GM23338 (cell line): Measurements from ENCODE around the gene APBA1. TPM values are rescaled to one million over a fixed set of nuclear protein-coding genes. Genes with fewer than 3 reads are reported as not detected.

ENCODE experiments used
- ATAC-seq: fragments of 200-7000 bp; cut with Tn5 transposase; 3 replicates; pipeline ENCODE4 v1.9.1; 2020
- DNase-seq: peaks from one replicate; pipeline ENCODE4 v3.0.0-alpha.2; 2015; ENCODE audit warnings: low spot score
- H2AFZ ChIP-seq: fragments of 200-600 bp; sonication (generic); 2 replicates; pipeline ENCODE4 v1.8.0; 2016; ENCODE audit warnings: antibody characterized with exemption, mild to moderate bottlenecking, moderate library complexity
- H3F3A ChIP-seq: fragments of 200-600 bp; sonication (generic); replicated peaks from 2 replicates; pipeline ENCODE4 v1.8.0; 2017; ENCODE audit warnings: antibody characterized with exemption, mixed run types, low read depth
- H3K27ac ChIP-seq: fragments of 200-600 bp; sonication (generic); 2 replicates; pipeline ENCODE4 v1.6.1; 2016; ENCODE audit warnings: low read depth
- H3K27me3 ChIP-seq: fragments of 200-600 bp; sonication (generic); 2 replicates; pipeline ENCODE4 v1.8.0; 2016; ENCODE audit warnings: mild to moderate bottlenecking, mixed run types, moderate library complexity; ENCODE audit not compliant: insufficient read depth
- H3K36me3 ChIP-seq: fragments of 200-600 bp; sonication (generic); 2 replicates; pipeline ENCODE4 v1.8.0; 2016; ENCODE audit warnings: mild to moderate bottlenecking; ENCODE audit not compliant: insufficient read depth
- H3K4me1 ChIP-seq: fragments of 200-600 bp; sonication (generic); 2 replicates; pipeline ENCODE4 v1.8.0; 2016; ENCODE audit warnings: mild to moderate bottlenecking, moderate library complexity; ENCODE audit not compliant: insufficient read depth
- H3K4me2 ChIP-seq: fragments of 200-600 bp; sonication (generic); 2 replicates; pipeline ENCODE4 v1.7.1; 2017; ENCODE audit warnings: mixed run types
- H3K4me3 ChIP-seq: fragments of 200-600 bp; sonication (generic); 2 replicates; pipeline ENCODE4 v1.6.1; 2016; ENCODE audit warnings: mixed run types
- H3K79me2 ChIP-seq: fragments of 200-600 bp; sonication (generic); replicated peaks from 2 replicates; pipeline ENCODE4 v1.8.0; 2017; ENCODE audit warnings: mild to moderate bottlenecking; ENCODE audit not compliant: insufficient read depth
- H3K9me2 ChIP-seq: fragments of 200-600 bp; sonication (generic); 2 replicates; pipeline ENCODE4 v1.8.0; 2017; ENCODE audit not compliant: insufficient read depth
- H4K20me1 ChIP-seq: fragments of 200-600 bp; sonication (generic); replicated peaks from 2 replicates; pipeline ENCODE4 v1.8.0; 2017; ENCODE audit warnings: mild to moderate bottlenecking; ENCODE audit not compliant: insufficient read depth
- H3K27ac Mint-ChIP-seq: 2 replicates; pipeline ENCODE4 v1.8.0; 2020; ENCODE audit warnings: inconsistent platforms, mild to moderate bottlenecking, moderate library complexity, mixed read lengths
- H3K27me3 Mint-ChIP-seq: 3 replicates; pipeline ENCODE4 v1.8.0; 2022; ENCODE audit warnings: low read depth, mild to moderate bottlenecking, moderate library complexity, mixed read lengths, inconsistent platforms; ENCODE audit not compliant: insufficient read depth, poor library complexity
- H3K36me3 Mint-ChIP-seq: 3 replicates; pipeline ENCODE4 v1.8.0; 2021; ENCODE audit warnings: low read depth, mild to moderate bottlenecking, inconsistent platforms, moderate library complexity, mixed read lengths
- H3K4me1 Mint-ChIP-seq: 3 replicates; pipeline ENCODE4 v1.8.0; 2020; ENCODE audit warnings: mild to moderate bottlenecking, inconsistent platforms, mixed read lengths
- H3K4me3 Mint-ChIP-seq: 3 replicates; pipeline ENCODE4 v1.8.0; 2021; ENCODE audit warnings: moderate library complexity, mild to moderate bottlenecking, inconsistent platforms, mixed read lengths
- H3K9me3 Mint-ChIP-seq: 3 replicates; pipeline ENCODE4 v1.8.0; 2020; ENCODE audit warnings: moderate library complexity, mild to moderate bottlenecking, inconsistent platforms, mixed read lengths
- EZH2 ChIP-seq: fragments of 200-600 bp; sonication (generic); IDR thresholded peaks from one replicate; pipeline ENCODE4 v1.8.0; 2017; ENCODE audit warnings: antibody characterized with exemption, mild to moderate bottlenecking, low read depth; ENCODE audit not compliant: unreplicated experiment
- polyA plus RNA-seq: library from polyadenylated mRNA; unstranded; fragments of >200 nt; fragmentation: Nextera tagmentation; extraction: Ambion mirVana; gene quantifications from 2 replicates; pipeline ENCODE4 v1.2.1, GENCODE V29; 2016
- total RNA-seq: library from RNA; depleted of rRNA; stranded (reverse); fragments of >200 nt; shearing (Covaris generic); gene quantifications from 2 replicates; pipeline ENCODE4 v1.2.3, GENCODE V29; 2014
- TF ChIP-seq, protein P1 (sequence below): fragments of 250-450 bp; sonication (Bioruptor Pico); IDR thresholded peaks from 2 replicates; pipeline ENCODE4 v1.5.0; 2020; ENCODE audit warnings: mild to moderate bottlenecking, moderate library complexity
- TF ChIP-seq, protein P2 (sequence below): IDR thresholded peaks from one replicate; pipeline ENCODE4 v1.6.1; 2018; ENCODE audit warnings: antibody characterized with exemption; ENCODE audit not compliant: unreplicated experiment

The APBA1 gene
- total and polyA plus RNA-seq, 2 experiments from 2014 or later: 0.26 to 1.0 TPM

GRCh38 chr9:69396759-69397158 is 275.4 kb downstream of the APBA1 start:
- H3K4me1 Mint-ChIP-seq: no peaks in the 10 kb centered on the region
- peaks cover 4% of the 10 kb centered on the region; the same call in 1 of the 2 replicates for H3K9me2 ChIP-seq
- H3K9me3 Mint-ChIP-seq: no peaks in the 10 kb centered on the region
- TF ChIP-seq, protein P1, sequence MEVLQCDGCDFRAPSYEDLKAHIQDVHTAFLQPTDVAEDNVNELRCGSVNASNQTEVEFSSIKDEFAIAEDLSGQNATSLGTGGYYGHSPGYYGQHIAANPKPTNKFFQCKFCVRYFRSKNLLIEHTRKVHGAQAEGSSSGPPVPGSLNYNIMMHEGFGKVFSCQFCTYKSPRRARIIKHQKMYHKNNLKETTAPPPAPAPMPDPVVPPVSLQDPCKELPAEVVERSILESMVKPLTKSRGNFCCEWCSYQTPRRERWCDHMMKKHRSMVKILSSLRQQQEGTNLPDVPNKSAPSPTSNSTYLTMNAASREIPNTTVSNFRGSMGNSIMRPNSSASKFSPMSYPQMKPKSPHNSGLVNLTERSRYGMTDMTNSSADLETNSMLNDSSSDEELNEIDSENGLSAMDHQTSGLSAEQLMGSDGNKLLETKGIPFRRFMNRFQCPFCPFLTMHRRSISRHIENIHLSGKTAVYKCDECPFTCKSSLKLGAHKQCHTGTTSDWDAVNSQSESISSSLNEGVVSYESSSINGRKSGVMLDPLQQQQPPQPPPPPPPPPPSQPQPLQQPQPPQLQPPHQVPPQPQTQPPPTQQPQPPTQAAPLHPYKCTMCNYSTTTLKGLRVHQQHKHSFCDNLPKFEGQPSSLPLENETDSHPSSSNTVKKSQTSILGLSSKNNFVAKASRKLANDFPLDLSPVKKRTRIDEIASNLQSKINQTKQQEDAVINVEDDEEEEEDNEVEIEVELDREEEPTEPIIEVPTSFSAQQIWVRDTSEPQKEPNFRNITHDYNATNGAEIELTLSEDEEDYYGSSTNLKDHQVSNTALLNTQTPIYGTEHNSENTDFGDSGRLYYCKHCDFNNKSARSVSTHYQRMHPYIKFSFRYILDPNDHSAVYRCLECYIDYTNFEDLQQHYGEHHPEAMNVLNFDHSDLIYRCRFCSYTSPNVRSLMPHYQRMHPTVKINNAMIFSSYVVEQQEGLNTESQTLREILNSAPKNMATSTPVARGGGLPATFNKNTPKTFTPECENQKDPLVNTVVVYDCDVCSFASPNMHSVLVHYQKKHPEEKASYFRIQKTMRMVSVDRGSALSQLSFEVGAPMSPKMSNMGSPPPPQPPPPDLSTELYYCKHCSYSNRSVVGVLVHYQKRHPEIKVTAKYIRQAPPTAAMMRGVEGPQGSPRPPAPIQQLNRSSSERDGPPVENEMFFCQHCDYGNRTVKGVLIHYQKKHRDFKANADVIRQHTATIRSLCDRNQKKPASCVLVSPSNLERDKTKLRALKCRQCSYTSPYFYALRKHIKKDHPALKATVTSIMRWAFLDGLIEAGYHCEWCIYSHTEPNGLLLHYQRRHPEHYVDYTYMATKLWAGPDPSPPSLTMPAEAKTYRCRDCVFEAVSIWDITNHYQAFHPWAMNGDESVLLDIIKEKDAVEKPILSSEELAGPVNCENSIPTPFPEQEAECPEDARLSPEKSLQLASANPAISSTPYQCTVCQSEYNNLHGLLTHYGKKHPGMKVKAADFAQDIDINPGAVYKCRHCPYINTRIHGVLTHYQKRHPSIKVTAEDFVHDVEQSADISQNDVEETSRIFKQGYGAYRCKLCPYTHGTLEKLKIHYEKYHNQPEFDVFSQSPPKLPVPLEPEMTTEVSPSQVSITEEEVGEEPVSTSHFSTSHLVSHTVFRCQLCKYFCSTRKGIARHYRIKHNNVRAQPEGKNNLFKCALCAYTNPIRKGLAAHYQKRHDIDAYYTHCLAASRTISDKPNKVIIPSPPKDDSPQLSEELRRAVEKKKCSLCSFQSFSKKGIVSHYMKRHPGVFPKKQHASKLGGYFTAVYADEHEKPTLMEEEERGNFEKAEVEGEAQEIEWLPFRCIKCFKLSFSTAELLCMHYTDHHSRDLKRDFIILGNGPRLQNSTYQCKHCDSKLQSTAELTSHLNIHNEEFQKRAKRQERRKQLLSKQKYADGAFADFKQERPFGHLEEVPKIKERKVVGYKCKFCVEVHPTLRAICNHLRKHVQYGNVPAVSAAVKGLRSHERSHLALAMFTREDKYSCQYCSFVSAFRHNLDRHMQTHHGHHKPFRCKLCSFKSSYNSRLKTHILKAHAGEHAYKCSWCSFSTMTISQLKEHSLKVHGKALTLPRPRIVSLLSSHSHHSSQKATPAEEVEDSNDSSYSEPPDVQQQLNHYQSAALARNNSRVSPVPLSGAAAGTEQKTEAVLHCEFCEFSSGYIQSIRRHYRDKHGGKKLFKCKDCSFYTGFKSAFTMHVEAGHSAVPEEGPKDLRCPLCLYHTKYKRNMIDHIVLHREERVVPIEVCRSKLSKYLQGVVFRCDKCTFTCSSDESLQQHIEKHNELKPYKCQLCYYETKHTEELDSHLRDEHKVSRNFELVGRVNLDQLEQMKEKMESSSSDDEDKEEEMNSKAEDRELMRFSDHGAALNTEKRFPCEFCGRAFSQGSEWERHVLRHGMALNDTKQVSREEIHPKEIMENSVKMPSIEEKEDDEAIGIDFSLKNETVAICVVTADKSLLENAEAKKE (CRISPR knock-in tag): no peak
- TF ChIP-seq, protein P2, sequence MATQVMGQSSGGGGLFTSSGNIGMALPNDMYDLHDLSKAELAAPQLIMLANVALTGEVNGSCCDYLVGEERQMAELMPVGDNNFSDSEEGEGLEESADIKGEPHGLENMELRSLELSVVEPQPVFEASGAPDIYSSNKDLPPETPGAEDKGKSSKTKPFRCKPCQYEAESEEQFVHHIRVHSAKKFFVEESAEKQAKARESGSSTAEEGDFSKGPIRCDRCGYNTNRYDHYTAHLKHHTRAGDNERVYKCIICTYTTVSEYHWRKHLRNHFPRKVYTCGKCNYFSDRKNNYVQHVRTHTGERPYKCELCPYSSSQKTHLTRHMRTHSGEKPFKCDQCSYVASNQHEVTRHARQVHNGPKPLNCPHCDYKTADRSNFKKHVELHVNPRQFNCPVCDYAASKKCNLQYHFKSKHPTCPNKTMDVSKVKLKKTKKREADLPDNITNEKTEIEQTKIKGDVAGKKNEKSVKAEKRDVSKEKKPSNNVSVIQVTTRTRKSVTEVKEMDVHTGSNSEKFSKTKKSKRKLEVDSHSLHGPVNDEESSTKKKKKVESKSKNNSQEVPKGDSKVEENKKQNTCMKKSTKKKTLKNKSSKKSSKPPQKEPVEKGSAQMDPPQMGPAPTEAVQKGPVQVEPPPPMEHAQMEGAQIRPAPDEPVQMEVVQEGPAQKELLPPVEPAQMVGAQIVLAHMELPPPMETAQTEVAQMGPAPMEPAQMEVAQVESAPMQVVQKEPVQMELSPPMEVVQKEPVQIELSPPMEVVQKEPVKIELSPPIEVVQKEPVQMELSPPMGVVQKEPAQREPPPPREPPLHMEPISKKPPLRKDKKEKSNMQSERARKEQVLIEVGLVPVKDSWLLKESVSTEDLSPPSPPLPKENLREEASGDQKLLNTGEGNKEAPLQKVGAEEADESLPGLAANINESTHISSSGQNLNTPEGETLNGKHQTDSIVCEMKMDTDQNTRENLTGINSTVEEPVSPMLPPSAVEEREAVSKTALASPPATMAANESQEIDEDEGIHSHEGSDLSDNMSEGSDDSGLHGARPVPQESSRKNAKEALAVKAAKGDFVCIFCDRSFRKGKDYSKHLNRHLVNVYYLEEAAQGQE: no peak
- no peak for TF ChIP-seq EZH2
- no peaks in the 10 kb centered on the region for H3K36me3 ChIP-seq
- no peaks in the 10 kb centered on the region for H4K20me1 ChIP-seq
- no peak for ATAC-seq
- H3K4me3 Mint-ChIP-seq: no peak overlapping the region
- no peaks in the 10 kb centered on the region for H3K4me1 ChIP-seq
- no peak overlapping the region for H3K4me2 ChIP-seq
- DNase-seq: no peak
- H3K27me3 Mint-ChIP-seq: peaks cover 2% of the 10 kb centered on the region
- no peak overlapping the region for H3K4me3 ChIP-seq
- no peaks in the 10 kb centered on the region for H3F3A ChIP-seq
- H3K27me3 ChIP-seq: no peaks in the 10 kb centered on the region
- H3K27ac ChIP-seq: no peak overlapping the region
- H2AFZ ChIP-seq: no peak overlapping the region
- no peak overlapping the region for H3K27ac Mint-ChIP-seq
- 0 out of 3 replicates have a peak, but pooled peaks cover 2% of the 10 kb centered on the region for H3K36me3 Mint-ChIP-seq
- H3K79me2 ChIP-seq: no peaks in the 10 kb centered on the region
